Mucosa of rectum (tissue), 2 donors: Measurements from ENCODE around the gene PTPRC.

Experiments used
- H3K27ac ChIP-seq, 2 donors: one replicate each; pipeline ENCODE4 v1.7.0; 2013; ENCODE audit warnings: inconsistent platforms in 2 of 2, low read depth in 2 of 2, low read length in 2 of 2
- H3K27me3 ChIP-seq, 2 donors: one replicate each; pipeline ENCODE4 v1.7.0; 2013; ENCODE audit warnings: low read length in 2 of 2; ENCODE audit not compliant: control insufficient read depth in 2 of 2, insufficient read depth in 2 of 2
- H3K36me3 ChIP-seq, 2 donors: one replicate each; pipeline ENCODE4 v1.7.0; 2013; ENCODE audit warnings: low read length in 2 of 2; ENCODE audit not compliant: control insufficient read depth in 2 of 2, insufficient read depth in 2 of 2
- H3K4me1 ChIP-seq, 2 donors: one replicate each; pipeline ENCODE4 v1.7.0; 2013; ENCODE audit warnings: low read length in 2 of 2, mild to moderate bottlenecking in 1 of 2; ENCODE audit not compliant: control insufficient read depth in 2 of 2, insufficient read depth in 2 of 2
- H3K4me3 ChIP-seq, 2 donors: one replicate each; pipeline ENCODE4 v1.7.0; 2013; ENCODE audit warnings: low read length in 2 of 2
- H3K9ac ChIP-seq, 2 donors: one replicate each; pipeline ENCODE4 v1.7.0; 2013; ENCODE audit warnings: low read length in 2 of 2, low read depth in 1 of 2, mild to moderate bottlenecking in 1 of 2
- H3K9me3 ChIP-seq, 2 donors: one replicate each; pipeline ENCODE4 v1.7.0; 2013; ENCODE audit warnings: low read length in 2 of 2; ENCODE audit not compliant: control insufficient read depth in 2 of 2
- donor health status: healthy.
- donor health status: Normal muscosa, but diverticular disease.

The PTPRC gene

DNA sequence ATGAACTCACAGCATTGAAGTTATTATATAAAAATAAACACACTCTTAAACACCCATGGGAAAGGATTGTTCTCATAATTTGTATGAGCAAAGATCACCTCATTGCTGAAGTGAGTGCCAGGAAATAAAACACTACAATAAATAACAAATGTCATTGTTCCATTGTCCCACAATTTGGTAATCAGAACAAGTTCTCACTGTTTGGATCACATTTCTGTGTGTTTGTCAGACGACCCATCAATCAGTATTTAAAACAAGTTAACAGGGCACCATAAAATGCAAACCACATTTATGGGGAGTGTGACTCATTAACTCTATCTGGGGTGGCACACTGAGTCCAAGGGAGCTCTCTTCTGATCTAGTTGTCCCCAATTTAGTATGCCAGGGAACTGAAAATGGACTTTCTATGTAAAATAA, 124.5 kb downstream of the PTPRC start:
- H3K27me3 ChIP-seq: no peaks in the 10 kb centered on the region

DNA sequence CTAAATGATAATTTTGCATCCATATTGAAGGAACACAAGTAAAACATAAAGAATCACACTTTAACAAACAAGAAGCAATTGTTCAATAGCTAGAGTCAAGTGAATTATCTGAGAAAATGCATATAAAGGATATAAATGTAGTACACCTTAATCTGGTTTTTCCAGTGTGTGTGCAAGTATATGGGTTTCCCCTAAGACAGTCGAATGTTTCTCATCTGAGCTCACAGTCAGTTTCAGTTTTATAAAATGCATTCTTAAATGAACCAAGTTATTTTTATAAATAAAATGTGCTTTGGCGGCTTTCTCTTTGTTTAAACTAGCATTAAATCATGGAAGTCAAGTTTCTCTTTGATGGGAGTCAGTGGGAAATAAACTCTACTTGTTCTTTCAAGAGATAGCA, 125.9 kb downstream of the PTPRC start:
- Histone ChIP-seq H3K27ac (no peak overlapping the region), H3K9ac (no peak overlapping the region), H3K4me1 (peaks cover 4 to 5% of the 10 kb centered on the region in 2 donors), H3K4me3 (no peak overlapping the region), H3K9me3 (no peaks in the 10 kb centered on the region), H3K27me3 (no peaks in the 10 kb centered on the region), H3K36me3 (no peaks in the 10 kb centered on the region)

More for the DNA sequence above, 124.5 kb downstream of the PTPRC start:
- Histone ChIP-seq H3K27ac (no peak overlapping the region), H3K9me3 (no peaks in the 10 kb centered on the region), H3K9ac (no peak overlapping the region), H3K36me3 (no peaks in the 10 kb centered on the region), H3K4me1 (peaks cover 4 to 5% of the 10 kb centered on the region in 2 donors), H3K4me3 (no peak overlapping the region)

DNA sequence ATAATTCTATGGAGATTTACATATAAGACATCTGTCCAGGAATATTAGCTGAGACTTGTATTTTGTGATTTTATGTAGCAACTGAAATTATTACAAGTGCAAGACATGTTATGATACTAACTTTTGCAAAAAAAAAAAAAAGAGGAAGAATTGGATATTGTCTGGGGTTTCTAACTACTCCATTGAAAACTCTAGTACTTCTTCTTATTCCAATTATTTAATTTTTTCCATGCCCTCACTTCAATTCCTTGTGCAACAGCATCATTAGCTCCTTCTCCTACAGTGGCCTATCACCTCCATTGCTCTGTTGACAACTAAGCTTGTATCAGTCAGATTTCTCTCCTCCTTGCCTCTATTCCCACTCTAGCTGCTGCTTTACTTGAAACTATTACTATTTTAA, 126.6 kb downstream of the PTPRC start:
- Histone ChIP-seq H3K27ac (no peak overlapping the region), H3K9ac (no peak overlapping the region), H3K27me3 (no peaks in the 10 kb centered on the region), H3K4me1 (peaks cover 4 to 5% of the 10 kb centered on the region in 2 donors), H3K36me3 (no peaks in the 10 kb centered on the region), H3K4me3 (no peak overlapping the region), H3K9me3 (no peaks in the 10 kb centered on the region)

DNA sequence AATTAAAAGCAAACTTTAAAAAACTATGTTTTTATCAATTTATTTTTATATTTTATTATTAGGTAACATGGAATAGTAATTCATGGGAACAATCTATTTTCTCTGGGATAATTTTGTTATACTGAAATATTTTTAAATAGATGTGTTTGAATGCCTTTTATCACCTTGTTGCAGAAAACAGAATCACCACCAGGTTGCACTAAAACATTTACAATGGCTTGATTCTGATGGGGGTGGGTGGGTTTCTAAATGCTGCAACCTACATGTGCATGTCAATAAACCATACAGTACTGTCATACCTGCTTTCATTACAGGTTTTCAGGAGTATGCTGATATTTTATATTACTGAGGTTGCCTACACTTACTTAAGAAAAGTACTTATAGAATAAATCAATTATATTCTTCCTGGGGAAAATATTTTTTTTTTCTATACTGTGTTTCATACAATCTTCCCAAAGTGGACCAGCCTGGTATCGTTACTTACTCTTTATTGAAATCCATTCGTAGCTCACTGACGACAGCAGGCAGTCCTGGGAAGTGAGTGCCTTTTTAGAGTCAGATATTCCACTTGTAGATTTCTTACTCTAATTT, 132.8 kb downstream of the PTPRC start:
- Histone ChIP-seq H3K4me1 (no peaks in the 10 kb centered on the region), H3K36me3 (no peaks in the 10 kb centered on the region), H3K9ac (no peak overlapping the region), H3K4me3 (no peak overlapping the region), H3K27ac (no peak overlapping the region), H3K27me3 (no peaks in the 10 kb centered on the region), H3K9me3 (no peaks in the 10 kb centered on the region)

DNA sequence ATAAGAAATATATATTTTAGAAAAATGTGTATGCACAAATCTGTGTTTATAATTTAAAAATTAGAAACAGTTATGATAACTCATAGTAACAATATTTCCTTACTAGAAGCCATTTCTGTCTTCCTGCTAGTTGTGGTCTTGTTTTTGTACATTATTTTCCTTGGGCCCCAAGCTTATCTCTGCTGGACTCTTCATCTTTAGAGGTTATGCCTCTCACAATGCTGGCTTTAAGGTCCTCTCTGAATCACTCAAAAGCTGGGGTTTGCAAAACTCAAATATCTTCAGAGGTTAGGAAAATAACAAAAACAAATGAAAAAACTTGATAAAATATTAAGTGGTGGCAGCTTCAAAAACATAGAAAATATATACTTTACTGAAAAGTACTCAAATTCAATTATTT, 133.8 kb downstream of the PTPRC start:
- H3K4me1 ChIP-seq: no peaks in the 10 kb centered on the region
- H3K9me3 ChIP-seq: no peaks in the 10 kb centered on the region
- no peak overlapping the region for H3K9ac ChIP-seq
- H3K27me3 ChIP-seq: no peaks in the 10 kb centered on the region
- H3K4me3 ChIP-seq: no peak overlapping the region
- no peaks in the 10 kb centered on the region for H3K36me3 ChIP-seq
- no peak overlapping the region for H3K27ac ChIP-seq

DNA sequence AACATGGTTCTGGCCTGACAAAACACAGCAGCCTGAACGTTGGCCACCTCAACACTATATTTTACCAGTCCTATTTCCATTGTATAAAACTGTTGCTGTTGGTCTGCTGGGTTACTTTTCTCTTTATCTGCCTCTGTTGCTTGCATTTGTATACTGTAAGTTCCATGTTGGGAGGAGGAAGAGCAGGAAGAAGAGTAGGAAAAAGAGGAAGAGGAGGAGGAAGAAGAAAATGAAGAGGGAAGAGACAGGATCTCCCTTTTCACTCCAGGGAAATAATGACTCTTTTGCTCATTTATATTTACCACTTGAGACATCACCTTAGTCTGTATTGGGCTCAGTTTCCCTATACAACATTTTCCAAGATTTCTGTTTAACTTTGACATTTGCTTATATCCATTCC, 134.2 kb downstream of the PTPRC start:
- H3K4me1 ChIP-seq: no peaks in the 10 kb centered on the region
- H3K27ac ChIP-seq: no peak overlapping the region
- no peak overlapping the region for H3K4me3 ChIP-seq

DNA sequence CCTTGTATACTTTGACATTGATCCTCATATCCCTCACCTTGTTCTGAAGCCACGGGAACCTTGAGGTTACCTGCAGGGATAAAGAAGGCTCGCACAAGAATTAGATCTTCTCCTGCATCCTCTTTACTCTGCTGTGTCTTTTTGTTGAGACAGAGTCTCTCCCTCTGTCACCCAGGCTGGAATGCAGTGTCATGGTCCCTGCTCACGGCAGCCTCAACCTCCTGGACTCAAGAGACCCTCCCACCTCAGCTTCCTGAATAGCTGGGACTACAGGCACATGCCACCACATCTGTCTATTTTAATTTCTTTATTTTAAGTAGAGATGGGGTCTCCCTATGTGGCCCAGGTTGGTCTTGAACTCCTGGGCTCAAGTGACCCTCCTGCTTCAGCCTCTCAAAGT, 134.7 kb downstream of the PTPRC start:
- H3K9me3 ChIP-seq: no peaks in the 10 kb centered on the region
- H3K4me1 ChIP-seq: no peaks in the 10 kb centered on the region
- H3K27ac ChIP-seq: no peak overlapping the region
- no peak overlapping the region for H3K4me3 ChIP-seq
- H3K27me3 ChIP-seq: no peaks in the 10 kb centered on the region
- H3K9ac ChIP-seq: no peak overlapping the region
- H3K36me3 ChIP-seq: no peaks in the 10 kb centered on the region

More for the DNA sequence above, 134.2 kb downstream of the PTPRC start:
- H3K36me3 ChIP-seq: no peaks in the 10 kb centered on the region
- H3K9me3 ChIP-seq: no peaks in the 10 kb centered on the region
- no peaks in the 10 kb centered on the region for H3K27me3 ChIP-seq
- no peak overlapping the region for H3K9ac ChIP-seq

DNA sequence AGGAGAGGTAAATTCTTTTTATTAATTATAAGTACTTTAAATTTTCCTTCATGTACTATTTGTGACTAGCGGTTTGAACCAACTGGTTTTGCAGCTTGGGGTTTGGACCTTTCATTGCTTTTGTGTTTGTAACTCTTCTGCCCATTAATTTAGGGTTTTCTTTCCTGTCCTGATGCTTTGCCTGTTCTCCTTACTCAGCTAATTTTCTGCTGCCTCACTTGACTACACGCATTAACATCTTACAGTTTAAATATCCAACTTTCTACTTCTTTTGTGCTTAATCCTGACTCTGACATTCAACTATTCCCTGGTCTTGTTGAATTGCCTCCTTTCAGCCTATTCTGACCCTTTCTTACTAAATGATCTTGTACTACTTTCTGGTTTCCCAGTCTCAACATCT, 135.6 kb downstream of the PTPRC start:
- H3K9ac ChIP-seq: no peak overlapping the region
- H3K36me3 ChIP-seq: no peaks in the 10 kb centered on the region
- H3K4me3 ChIP-seq: no peak overlapping the region
- H3K9me3 ChIP-seq: no peaks in the 10 kb centered on the region
- H3K4me1 ChIP-seq: no peaks in the 10 kb centered on the region
- no peak overlapping the region for H3K27ac ChIP-seq
- H3K27me3 ChIP-seq: no peaks in the 10 kb centered on the region

DNA sequence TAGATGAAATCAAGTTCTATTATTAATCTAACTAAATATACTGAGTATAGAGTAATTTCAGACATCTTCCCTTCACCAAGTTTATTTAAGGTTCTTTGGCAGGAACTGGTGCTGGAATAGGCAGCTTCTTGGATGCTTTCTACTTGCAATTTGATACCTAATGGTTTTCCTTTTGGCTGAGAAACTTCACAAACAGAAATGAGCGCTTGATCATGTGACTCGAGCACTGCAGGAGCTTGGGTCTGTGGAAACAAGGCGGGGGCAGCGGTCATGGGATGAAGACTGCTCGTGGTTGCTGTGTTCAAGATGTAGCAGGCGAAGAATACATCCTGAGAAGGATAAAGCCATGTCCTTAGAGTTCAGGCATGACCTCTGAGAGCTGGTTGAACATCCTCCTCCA, 136.8 kb downstream of the PTPRC start:
- Histone ChIP-seq H3K9me3 (no peaks in the 10 kb centered on the region), H3K9ac (no peak overlapping the region), H3K27me3 (no peaks in the 10 kb centered on the region), H3K4me3 (no peak overlapping the region), H3K4me1 (no peaks in the 10 kb centered on the region), H3K27ac (no peak overlapping the region), H3K36me3 (no peaks in the 10 kb centered on the region)

DNA sequence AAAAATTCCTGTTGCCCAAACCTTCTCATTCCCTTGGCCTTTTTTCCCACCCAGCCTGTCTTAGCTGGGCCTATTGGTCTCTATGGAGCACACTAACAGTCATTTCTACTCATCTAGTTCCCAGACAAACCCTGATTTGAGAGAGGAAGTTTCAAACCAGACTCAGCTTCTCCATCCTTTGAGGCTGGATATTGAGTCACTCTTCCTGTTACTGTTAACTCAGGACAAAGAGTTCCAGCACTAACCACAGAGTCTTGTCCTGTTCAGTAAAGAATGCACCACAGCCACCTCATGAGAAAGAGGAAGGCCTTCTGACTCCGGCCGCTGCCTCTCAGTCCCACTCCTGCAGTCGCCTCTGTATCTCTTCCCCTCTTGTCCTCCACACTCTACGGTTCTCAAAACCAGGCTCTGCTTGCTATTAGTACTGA, 137.8 kb downstream of the PTPRC start:
- Histone ChIP-seq H3K9me3 (no peaks in the 10 kb centered on the region), H3K9ac (no peak overlapping the region), H3K4me1 (no peaks in the 10 kb centered on the region), H3K4me3 (no peak overlapping the region), H3K36me3 (no peaks in the 10 kb centered on the region), H3K27ac (peak overlapping the region; percentile 28 to 58), H3K27me3 (no peaks in the 10 kb centered on the region)

DNA sequence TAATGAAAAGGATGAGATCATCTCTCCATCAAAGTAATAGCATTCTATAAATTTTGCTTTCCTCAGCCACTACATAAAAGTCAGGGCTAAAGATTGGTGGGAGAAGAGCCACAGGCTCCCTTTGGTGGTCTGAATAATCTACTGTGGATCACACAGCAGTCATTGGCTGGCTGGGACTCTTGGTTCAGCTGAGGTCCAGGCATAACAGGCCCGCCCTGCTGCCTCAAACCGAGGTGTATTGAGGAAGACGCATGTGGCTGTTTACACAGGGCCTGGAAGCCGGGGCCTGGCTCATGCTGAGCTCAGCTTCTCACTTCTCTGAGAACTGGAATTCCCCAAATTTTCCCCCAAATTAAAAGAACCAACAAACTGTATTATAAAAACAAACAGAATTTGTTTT, 139.2 kb downstream of the PTPRC start:
- Histone ChIP-seq H3K4me3 (no peak overlapping the region), H3K4me1 (no peaks in the 10 kb centered on the region), H3K36me3 (no peaks in the 10 kb centered on the region), H3K27ac (no peak overlapping the region), H3K27me3 (no peaks in the 10 kb centered on the region), H3K9me3 (no peaks in the 10 kb centered on the region), H3K9ac (no peak overlapping the region)
